ENCODE results near the gene CSF1R.

- TF ChIP-seq CTCF (IDR thresholded peaks at IDR 0.05; ENCODE audit: low read depth, low read length, poor library complexity, severe bottlenecking) (no peak), EZH2phosphoT487 (IDR thresholded peaks at IDR 0.05; ENCODE audit: borderline replicate concordance, low read length) (no peak)
Observed at GRCh38 chr5:150026682-150027172, 59.6 kb downstream of the CSF1R start.

Measured in DOHH2 (cell line).